ENCODE results near the gene ITGB5.

The ITGB5 gene

DNA sequence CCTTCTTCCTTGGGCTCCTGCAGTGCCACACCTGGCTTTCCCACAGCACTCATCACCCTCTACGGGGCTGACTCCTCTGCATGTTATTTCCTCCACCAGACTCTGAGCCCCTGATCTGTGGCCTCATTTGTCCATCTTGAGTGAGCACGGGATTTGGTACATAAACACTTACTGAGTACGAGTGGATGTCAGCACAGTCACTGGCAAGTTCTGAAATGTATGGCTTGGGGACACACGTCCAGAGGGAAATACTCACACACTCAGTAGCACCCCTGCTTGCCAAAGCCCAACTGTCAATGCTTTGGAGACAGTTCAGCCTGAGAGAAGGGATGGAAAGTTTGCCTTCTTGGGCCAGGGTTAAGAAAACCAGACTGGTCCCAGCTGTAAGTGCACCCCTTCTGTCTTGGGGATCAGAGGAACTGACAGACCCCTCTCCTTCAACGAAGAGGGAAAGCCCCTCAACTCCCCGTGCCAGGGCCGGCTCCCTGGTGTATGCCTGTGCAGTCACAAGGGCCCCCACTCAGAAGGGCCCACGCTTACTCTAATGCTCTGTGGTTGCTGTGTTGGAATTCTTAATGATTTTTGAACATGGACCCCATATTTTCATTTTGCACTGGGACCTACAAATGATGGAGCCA lies 85.0 kb downstream of the ITGB5 start:
- H3K4me3 ChIP-seq (ENCODE audit: low read depth, low read length), result no peak overlapping the region
- TF ChIP-seq CTCF (IDR thresholded peaks at IDR 0.05; ENCODE audit: low read depth, low read length), result no peak

DNA sequence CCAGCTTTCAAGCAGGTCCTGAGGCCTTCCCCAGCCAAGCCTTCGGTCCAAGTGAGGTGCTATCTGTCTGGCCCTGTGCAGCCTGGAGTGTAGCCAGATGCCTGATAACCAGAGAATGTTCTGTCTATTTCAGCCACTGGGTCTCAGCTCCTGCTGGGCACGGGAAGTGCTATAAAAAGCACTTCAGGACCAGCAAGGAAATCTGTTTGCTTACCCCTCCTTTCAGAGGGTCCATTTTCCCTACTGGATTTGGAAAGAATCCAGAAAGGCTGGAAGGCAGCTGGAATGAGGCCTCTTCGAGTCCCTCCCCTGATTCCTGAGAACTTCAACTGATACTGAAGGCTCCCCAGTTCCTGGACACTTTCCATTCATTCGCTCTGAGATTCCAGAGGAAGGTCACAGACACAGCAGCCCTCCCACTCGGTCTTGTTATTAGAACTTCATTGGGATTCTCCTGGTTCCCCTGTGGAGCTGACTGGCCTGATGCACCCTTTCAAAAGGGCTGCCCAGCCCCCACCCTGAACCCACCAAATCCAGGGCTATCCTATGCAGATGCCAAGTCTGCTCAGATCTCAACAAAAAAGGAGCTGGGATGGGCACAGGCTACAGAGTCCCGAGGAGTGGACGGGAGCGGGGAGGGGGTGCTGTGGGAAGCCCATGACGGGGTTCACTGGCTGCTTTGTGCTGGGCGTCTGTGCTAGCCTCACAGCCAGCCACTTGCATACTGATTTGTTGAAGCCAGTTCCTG lies 86.5 kb downstream of the ITGB5 start:
- TF ChIP-seq CTCF (IDR thresholded peaks at IDR 0.05; ENCODE audit: low read depth, low read length), result no peak
- H3K4me3 ChIP-seq (ENCODE audit: low read depth, low read length), result no peak overlapping the region

DNA sequence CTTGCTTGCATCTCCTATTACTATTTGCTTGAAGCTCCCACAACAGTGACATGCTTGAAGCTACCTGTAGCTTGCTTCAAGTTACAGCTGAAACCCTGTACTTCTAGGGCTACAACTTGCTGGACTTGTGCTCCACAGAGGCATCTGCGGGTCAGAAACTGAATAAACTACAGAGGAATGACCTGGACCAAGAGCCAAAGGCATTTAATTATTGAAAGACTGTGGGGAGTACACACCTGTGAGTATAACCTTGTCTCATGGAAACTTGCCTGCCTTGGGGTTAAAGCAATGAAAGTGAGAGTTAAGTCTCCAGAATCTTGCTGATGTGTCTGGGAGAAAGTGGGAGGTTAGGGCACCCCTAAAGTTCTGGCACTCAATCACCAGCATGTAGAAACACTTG lies 87.1 kb downstream of the ITGB5 start:
- no peak for TF ChIP-seq CTCF (IDR thresholded peaks at IDR 0.05; ENCODE audit: low read depth, low read length)
- H3K4me3 ChIP-seq (ENCODE audit: low read depth, low read length), result no peak overlapping the region

GRCh38 chr3:124799676-124800075 lies 87.5 kb downstream of the ITGB5 start:
- H3K4me3 ChIP-seq (ENCODE audit: low read depth, low read length), result no peak overlapping the region
- no peak for TF ChIP-seq CTCF (IDR thresholded peaks at IDR 0.05; ENCODE audit: low read depth, low read length)

DNA sequence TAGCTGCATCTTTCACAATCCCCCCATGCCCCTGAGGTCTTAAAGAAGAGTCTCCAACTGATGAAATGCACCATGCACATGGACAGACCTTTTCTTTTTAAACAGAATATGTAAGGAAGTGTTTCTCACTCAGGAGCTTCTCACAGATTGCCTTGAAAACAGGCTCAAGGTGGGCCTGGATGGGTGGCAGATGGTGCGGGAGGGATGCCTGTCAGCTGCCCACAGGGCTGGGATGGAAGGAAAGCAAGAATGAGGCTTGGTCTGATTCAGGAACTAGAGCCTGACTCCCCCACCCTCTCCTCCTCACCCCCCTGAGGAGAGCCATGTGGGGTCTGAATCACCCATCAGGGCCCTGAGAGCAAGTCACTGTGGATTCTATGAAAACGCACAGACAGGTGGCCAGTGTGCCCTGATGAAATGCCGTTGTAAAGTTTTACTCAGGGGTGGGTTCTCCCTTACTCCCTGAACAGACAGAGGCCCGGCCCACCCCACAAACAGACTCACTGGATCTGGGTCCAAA lies 89.7 kb downstream of the ITGB5 start:
- no peak overlapping the region for H3K4me3 ChIP-seq (ENCODE audit: low read depth, low read length)
- no peak for TF ChIP-seq CTCF (IDR thresholded peaks at IDR 0.05; ENCODE audit: low read depth, low read length)

DNA sequence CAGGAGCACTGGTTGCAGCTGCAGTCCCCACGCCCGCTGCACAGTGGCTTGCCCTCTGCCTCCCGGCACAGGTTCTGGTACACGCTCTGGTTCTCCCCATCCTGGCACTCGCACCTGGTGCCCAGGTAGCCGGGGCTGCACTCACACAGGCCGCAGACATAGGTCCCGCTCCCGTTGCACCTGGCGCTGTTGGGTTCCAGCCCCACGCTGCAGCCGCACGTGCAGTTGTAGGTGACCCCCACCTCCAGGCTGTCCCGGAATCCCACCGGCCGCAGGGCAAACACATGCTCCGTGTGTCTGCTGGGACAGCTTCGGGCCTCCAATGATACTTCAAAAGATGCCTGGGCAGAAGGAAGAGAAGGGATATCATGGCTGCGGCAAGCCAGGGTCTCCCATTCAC lies 90.7 kb downstream of the ITGB5 start:
- no peak for TF ChIP-seq CTCF (IDR thresholded peaks at IDR 0.05; ENCODE audit: low read depth, low read length)
- H3K4me3 ChIP-seq (ENCODE audit: low read depth, low read length), result no peak overlapping the region

DNA sequence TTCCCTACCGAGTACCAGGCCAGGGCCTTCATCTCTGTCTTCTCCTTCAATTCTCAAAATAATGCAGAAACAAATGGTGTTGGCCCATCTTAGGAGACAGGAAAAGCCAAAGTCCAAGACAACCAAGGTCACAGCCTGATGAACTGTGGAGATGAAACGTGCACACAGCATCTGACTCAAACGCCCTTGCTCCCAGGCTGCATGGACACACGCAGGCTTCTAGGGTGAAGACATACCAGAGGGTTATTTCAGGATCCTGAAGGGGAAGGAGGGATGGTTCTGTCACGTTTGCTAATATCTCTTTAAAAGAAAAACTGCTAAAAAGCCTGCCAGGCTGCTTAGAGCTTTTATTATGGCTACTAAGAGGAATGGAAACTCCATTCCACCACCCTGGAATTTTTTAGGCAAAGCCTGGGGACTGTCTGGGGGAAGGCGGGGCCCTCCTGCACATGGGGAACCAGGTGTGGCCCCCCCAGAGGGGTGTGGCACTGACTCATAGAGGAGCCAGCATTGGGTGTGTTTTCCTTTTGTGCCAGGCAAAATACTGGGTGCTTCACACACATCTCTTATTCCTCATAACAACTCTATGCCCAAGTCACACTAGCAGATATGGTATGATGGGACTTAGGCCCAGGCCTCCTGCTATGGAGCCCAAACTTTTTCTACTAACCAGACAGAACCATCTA lies 94.0 kb downstream of the ITGB5 start:
- H3K4me3 ChIP-seq (ENCODE audit: low read depth, low read length), result no peak overlapping the region
- no peak for TF ChIP-seq CTCF (IDR thresholded peaks at IDR 0.05; ENCODE audit: low read depth, low read length)
